Measurements from ENCODE around the gene TUSC2. TPM values are rescaled to one million over a fixed set of nuclear protein-coding genes. Genes with fewer than 3 reads are reported as not detected.
A peak's percentile ranks its signal among the peaks of the same experiment; 100 is the strongest.

TUSC2 gene
- total RNA-seq, 4 donors from 2014 or later = 28.7 to 63.7 (median 42.3) TPM

GRCh38 chr3:50319181-50319893 lies 8.7 kb downstream of the TUSC2 start:
- intact Hi-C loops (cut with DNase I) = no loop called here
- Histone ChIP-seq H3K27ac (peak overlapping the region in 2 of 3 donors; percentile 73 to 98), H3K27me3 (no peaks in the 10 kb centered on the region), H3K4me3 (replicated peaks in 1 of 3) (peak overlapping the region in 1 of 3 donors; percentile 86), H3K9me3 (no peaks in the 10 kb centered on the region), H3K36me3 (peaks cover 7 to 21% of the 10 kb centered on the region in 2 donors), H3K4me1 (peaks cover 40 to 70% of the 10 kb centered on the region in 2 donors)
- no peak for DNase-seq
- WGBS, 2 donors = 84 to 92% methylated on average over 15 to 16 of the region's 16 CpGs
- TF ChIP-seq POLR2A (IDR thresholded peaks at IDR 0.05) (no peak), CTCF (IDR thresholded peaks at IDR 0.05) (no peak)

GRCh38 chr3:50318615-50319014 lies 9.4 kb downstream of the TUSC2 start:
- TF ChIP-seq CTCF (IDR thresholded peaks at IDR 0.05) = no peak
- TF ChIP-seq POLR2A (IDR thresholded peaks at IDR 0.05) = no peak
- Histone ChIP-seq H3K9me3 (no peaks in the 10 kb centered on the region), H3K27me3 (no peaks in the 10 kb centered on the region), H3K36me3 (peaks cover 7 to 21% of the 10 kb centered on the region in 2 donors), H3K4me3 (replicated peaks in 1 of 3) (peak overlapping the region in 1 of 3 donors; percentile 4), H3K4me1 (peaks cover 40 to 71% of the 10 kb centered on the region in 2 donors), H3K27ac (peak overlapping the region in 2 of 3 donors; percentile 73 to 98)
- DNase-seq = no peak
- intact Hi-C loops (cut with DNase I) = no loop called here
- 68 to 81% methylated on average over 9 of the region's 10 CpGs for WGBS, 2 donors

GRCh38 chr3:50318163-50318562 lies 9.9 kb downstream of the TUSC2 start:
- Histone ChIP-seq H3K4me3 (replicated peaks in 1 of 3) (no peak overlapping the region), H3K27me3 (no peaks in the 10 kb centered on the region), H3K9me3 (no peaks in the 10 kb centered on the region), H3K27ac (peak overlapping the region in 2 of 3 donors; percentile 73 to 98), H3K36me3 (peaks cover 7 to 21% of the 10 kb centered on the region in 2 donors), H3K4me1 (peaks cover 40 to 73% of the 10 kb centered on the region in 2 donors)
- TF ChIP-seq POLR2A (IDR thresholded peaks at IDR 0.05) = no peak
- no peak for TF ChIP-seq CTCF (IDR thresholded peaks at IDR 0.05)
- WGBS, 2 donors = 76 to 100% methylated on average over 1 to 6 of the region's 11 CpGs
- intact Hi-C loops (cut with DNase I) = no loop called here
- DNase-seq = no peak

GRCh38 chr3:50317300-50317699 lies 10.7 kb downstream of the TUSC2 start:
- TF ChIP-seq POLR2A (IDR thresholded peaks at IDR 0.05) = no peak
- no peak for TF ChIP-seq CTCF (IDR thresholded peaks at IDR 0.05)
- Histone ChIP-seq H3K27ac (peak overlapping the region; percentile 62 to 98 (median 73)), H3K4me3 (replicated peaks in 1 of 3) (no peak overlapping the region), H3K36me3 (peaks cover 7 to 21% of the 10 kb centered on the region in 2 donors), H3K9me3 (no peaks in the 10 kb centered on the region), H3K27me3 (no peaks in the 10 kb centered on the region), H3K4me1 (peaks cover 40 to 72% of the 10 kb centered on the region in 2 donors)
- WGBS, 2 donors = 57 to 60% methylated on average over 2 to 6 of the region's 6 CpGs
- DNase-seq = peak; percentile 44 to 48
- intact Hi-C loops (cut with DNase I) = no loop called here

- Histone ChIP-seq H3K27ac (peak overlapping the region; percentile 62 to 98 (median 73)), H3K4me1 (peaks cover 36 to 66% of the 10 kb centered on the region in 2 donors), H3K27me3 (no peaks in the 10 kb centered on the region), H3K4me3 (replicated peaks in 1 of 3) (no peak overlapping the region), H3K9me3 (no peaks in the 10 kb centered on the region), H3K36me3 (peaks cover 7 to 21% of the 10 kb centered on the region in 2 donors)
- DNase-seq = peak; percentile 91
- intact Hi-C loops (cut with DNase I) = no loop called here
- 48 to 53% methylated on average over 4 to 8 of the region's 9 CpGs for WGBS, 2 donors
- TF ChIP-seq CTCF (IDR thresholded peaks at IDR 0.05) = no peak
- TF ChIP-seq POLR2A (IDR thresholded peaks at IDR 0.05) = peak; percentile 43 to 60
Measured at GRCh38 chr3:50316657-50317242, 11.3 kb downstream of the TUSC2 start.

Measured in thyroid gland (tissue), 4 donors.